Globus pallidus (tissue), 1 donor: ENCODE results near the gene TMSB4X.

Experiments
- DNase-seq: peaks from one replicate; pipeline ENCODE4 v3.0.0-alpha.2; 2015; ENCODE audit warnings: low spot score

Gene TMSB4X

GRCh38 chrX:13024986-13025385, 50.1 kb downstream of the TMSB4X start:
- no peak for DNase-seq
